Measurements from ENCODE around the gene CPNE1.

CPNE1 gene

DNA sequence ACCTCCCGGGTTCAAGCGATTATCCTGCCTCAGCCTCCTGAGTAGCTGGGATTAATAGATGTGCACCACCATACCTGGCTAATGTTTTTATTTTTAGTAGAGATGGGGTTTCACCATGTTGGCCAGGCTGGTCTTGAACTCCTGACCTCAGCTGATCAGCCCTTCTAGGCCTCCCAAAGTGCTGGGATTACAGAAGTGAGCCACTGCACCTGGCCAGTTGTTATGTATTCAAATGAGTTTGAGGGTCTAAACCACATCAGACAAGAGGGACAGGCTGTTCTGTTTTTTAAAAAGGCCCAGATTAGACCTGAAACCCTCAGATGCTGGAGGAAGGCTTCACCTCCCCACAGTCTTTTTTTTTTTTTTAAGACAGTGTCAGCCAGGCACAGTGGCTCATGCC, 53.2 kb downstream of the CPNE1 start:
- no peak overlapping the region for H3K4me3 ChIP-seq (replicated peaks; ENCODE audit: low read depth, low read length)
- TF ChIP-seq, protein P1, sequence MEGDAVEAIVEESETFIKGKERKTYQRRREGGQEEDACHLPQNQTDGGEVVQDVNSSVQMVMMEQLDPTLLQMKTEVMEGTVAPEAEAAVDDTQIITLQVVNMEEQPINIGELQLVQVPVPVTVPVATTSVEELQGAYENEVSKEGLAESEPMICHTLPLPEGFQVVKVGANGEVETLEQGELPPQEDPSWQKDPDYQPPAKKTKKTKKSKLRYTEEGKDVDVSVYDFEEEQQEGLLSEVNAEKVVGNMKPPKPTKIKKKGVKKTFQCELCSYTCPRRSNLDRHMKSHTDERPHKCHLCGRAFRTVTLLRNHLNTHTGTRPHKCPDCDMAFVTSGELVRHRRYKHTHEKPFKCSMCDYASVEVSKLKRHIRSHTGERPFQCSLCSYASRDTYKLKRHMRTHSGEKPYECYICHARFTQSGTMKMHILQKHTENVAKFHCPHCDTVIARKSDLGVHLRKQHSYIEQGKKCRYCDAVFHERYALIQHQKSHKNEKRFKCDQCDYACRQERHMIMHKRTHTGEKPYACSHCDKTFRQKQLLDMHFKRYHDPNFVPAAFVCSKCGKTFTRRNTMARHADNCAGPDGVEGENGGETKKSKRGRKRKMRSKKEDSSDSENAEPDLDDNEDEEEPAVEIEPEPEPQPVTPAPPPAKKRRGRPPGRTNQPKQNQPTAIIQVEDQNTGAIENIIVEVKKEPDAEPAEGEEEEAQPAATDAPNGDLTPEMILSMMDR (IDR thresholded peaks at IDR 0.05; ENCODE audit: low read depth, low read length, missing control alignments), result no peak
- no peak for DNase-seq (ENCODE audit: extremely low read depth, low read depth)

DNA sequence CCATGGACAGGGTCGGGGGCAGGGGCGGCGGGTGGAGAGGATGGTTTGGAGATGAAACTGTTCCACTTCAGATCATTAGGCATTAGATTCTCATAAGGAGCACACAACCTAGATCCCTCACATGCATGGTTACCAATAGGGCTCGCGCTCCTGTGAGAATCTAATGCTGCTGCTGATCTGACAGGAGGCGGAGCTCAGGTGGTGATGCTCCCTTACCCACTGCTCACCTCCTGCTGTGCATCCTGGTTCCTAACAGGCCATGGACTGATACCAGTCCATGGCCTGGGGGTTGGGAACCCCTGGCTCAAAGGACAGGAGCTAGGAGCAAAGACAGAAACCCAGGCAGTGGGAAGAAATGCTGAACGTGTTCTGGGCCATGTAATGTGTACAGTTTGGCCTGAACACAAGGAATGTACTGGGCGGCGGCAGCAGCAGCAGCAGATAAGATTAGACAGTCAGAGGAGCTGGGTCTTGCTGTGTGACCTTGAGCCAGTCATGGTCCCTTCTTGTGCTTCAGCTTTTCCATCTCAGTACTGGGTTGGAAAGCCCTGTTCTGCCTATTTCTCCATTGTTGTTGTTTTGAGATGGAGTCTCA, 53.8 kb downstream of the CPNE1 start:
- no peak for DNase-seq (ENCODE audit: extremely low read depth, low read depth)
- TF ChIP-seq, protein P1 (IDR thresholded peaks at IDR 0.05; ENCODE audit: low read depth, low read length, missing control alignments), result no peak
- no peak overlapping the region for H3K4me3 ChIP-seq (replicated peaks; ENCODE audit: low read depth, low read length)

DNA sequence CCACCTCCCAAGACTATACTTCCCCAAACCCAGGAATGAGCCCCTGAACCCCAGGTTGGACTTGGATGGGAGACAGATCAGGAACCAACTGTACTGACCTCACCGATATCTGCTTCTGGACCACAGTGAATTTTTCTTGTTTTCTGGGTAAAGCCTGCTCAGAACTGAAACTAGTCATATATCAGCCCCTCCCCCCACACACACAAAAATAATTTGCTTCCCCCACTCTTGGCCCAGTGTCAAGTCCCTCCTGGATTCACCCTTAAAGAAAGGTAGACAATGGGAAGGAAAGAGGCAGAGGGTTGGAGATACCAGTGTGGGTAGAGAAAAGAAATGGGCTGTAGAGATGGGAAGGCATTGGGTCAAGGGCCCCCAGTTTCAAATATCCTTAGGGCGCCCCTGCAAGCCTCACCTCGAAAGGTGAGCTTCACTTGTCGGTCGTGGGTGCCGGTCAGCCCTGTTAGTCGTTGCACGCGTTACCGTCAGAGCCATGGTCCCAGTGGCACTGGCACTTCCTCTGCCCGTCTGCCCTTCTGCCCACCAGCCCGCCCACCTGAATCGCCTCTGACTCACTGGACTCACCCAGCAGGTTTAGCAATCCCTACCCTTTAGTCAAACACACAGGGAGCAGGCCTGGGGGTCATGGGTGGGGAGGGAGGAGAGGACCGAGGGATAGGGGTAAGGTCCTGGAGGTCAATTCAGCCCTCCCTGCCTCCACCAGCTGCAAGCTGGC, 57.5 kb downstream of the CPNE1 start:
- DNase-seq (ENCODE audit: extremely low read depth, low read depth), result no peak
- H3K4me3 ChIP-seq (replicated peaks; ENCODE audit: low read depth, low read length), result no peak overlapping the region
- TF ChIP-seq, protein P1 (IDR thresholded peaks at IDR 0.05; ENCODE audit: low read depth, low read length, missing control alignments), result no peak

DNA sequence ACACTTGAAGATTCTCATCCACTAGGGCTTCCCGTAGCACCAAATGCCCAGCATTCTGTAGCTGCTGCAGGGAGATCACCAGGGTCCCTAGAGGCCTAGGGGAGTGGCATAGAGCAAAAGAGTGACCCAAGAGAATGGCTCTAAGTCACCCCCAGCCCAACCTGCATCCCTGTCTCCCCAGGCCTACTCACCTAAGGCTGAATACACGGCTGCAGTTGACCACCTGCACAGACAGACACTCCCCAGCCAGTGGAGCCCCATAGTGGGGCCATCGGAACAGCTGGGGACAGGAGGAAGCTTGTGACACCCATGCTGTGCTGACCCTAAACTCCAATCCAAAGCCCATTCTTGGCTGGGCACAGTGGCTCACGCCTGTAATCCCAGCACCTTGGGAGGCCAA, 58.6 kb downstream of the CPNE1 start:
- H3K4me3 ChIP-seq (replicated peaks; ENCODE audit: low read depth, low read length), result no peak overlapping the region
- DNase-seq (ENCODE audit: extremely low read depth, low read depth), result no peak
- TF ChIP-seq, protein P1 (IDR thresholded peaks at IDR 0.05; ENCODE audit: low read depth, low read length, missing control alignments), result no peak

DNA sequence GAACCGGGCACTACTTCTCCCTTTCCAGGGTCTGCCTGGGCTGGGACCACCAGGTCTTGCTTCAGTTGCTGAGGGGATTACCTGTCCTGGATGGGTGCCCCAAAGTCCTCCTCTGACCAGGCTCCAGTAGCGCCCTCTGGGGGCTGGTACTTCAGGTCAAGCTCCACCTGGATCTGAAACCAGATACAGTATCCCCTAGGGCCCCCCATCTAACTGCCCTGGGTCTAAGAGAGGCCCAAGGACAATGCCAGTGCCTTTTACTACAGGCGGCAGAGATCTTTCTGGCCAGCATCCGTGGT, 60.3 kb downstream of the CPNE1 start:
- no peak for DNase-seq (ENCODE audit: extremely low read depth, low read depth)
- TF ChIP-seq, protein P1 (IDR thresholded peaks at IDR 0.05; ENCODE audit: low read depth, low read length, missing control alignments), result peak; percentile 34
- H3K4me3 ChIP-seq (replicated peaks; ENCODE audit: low read depth, low read length), result no peak overlapping the region

DNA sequence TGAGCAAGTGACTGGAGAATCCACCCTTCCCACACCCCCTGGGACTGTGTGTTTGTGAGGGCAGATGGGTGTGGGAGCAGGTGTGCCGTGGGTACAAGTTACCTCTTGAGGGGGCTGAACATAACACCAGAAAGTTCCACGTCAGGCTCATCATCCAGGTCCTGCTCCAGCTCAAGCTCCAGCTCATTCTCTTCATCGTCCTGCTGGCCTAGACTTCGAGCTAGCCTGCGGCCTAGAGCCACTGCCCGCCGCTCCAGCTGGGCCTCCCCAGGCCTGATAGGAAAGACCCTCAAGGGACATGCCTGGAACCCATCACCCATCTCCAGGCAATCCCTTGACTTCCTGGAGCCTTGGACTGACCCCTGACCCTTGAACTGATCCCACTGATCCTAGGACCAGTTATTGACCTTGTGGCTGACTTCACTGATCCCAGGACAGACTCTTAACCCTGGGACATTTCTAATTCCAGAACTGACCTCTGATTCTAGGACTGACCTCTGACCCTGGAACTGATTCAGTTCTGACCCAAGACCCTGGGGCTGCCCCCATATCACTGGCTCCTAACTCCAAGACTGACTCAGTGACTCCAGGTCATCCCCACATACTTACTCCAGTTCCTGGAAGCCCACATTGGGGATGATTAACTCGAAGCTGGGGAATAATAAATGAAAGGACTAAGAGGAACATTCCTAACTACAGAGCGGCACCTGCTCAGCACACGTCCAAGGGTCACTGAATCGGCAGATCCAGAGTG, 60.8 kb downstream of the CPNE1 start:
- DNase-seq (ENCODE audit: extremely low read depth, low read depth), result no peak
- TF ChIP-seq, protein P1 (IDR thresholded peaks at IDR 0.05; ENCODE audit: low read depth, low read length, missing control alignments), result no peak
- no peak overlapping the region for H3K4me3 ChIP-seq (replicated peaks; ENCODE audit: low read depth, low read length)

All from HFF-Myc (cell line).